Suprapubic skin (tissue), 4 donors: Measurements from ENCODE around the gene PUM2.

Source experiments
- CTCF ChIP-seq, 2 donors: fragments of 200-600 bp in 1 of 2; fragments of 450-650 bp in 1 of 2; sonication (generic) in 1 of 2; IDR thresholded peaks; one replicate each; pipeline ENCODE4 v1.5.1; 2016 to 2019; ENCODE audit warnings: antibody characterized with exemption in 2 of 2, mild to moderate bottlenecking in 1 of 2, moderate library complexity in 1 of 2
- EP300 ChIP-seq: sonication (generic); formaldehyde crosslinking; IDR thresholded peaks from one replicate; pipeline ENCODE4 v1.6.1; 2017; ENCODE audit warnings: antibody characterized with exemption
- POLR2A ChIP-seq, 2 donors: fragments of 450-650 bp; IDR thresholded peaks; one replicate each; pipeline ENCODE4 v1.6.1; 2017; ENCODE audit warnings: antibody characterized with exemption in 2 of 2, mild to moderate bottlenecking in 2 of 2, moderate library complexity in 2 of 2
- POLR2AphosphoS5 ChIP-seq, 3 donors: sonication (generic); formaldehyde crosslinking; IDR thresholded peaks; one replicate each; pipeline ENCODE4 v1.6.1; 2017; ENCODE audit warnings: antibody characterized with exemption in 3 of 3

DNA sequence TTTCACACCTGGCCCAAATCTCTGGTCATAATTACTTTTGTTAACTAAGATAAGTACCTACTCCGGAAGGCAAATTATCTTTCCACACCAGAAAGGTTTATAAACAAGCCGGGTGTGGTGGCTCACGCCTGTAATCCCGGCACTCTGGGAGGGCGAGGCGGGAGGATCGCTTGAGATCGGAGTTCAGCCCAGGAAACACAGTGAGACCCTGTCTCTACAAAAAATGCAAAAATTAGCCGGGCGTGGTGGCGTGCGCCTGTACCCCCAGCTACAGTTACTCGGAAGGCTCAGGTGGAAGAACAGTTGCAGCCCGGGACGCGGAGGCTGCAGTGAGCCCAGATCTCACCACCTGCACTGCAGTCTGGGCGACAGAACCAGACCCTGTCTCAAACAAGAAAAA is 2.1 kb downstream of the PUM2 start:
- TF ChIP-seq POLR2A (IDR thresholded peaks at IDR 0.05) (no peak), CTCF (IDR thresholded peaks at IDR 0.05) (no peak), EP300 (no peak), POLR2AphosphoS5 (IDR thresholded peaks at IDR 0.05) (no peak)
